Right lobe of liver (tissue), 4 donors: Measurements from ENCODE around the gene ALDH7A1.

Source experiments
- CTCF ChIP-seq, 4 donors: fragments of 200-600 bp in 3 of 4; fragments of 450-650 bp in 1 of 4; IDR thresholded peaks; one replicate each; pipeline versions ENCODE4 v1.5.1 to v1.8.0; 2016 to 2022; ENCODE audit warnings: antibody characterized with exemption in 4 of 4, mild to moderate bottlenecking in 2 of 4
- POLR2A ChIP-seq: fragments of 450-650 bp; IDR thresholded peaks from one replicate; pipeline ENCODE4 v1.6.1; 2017; ENCODE audit warnings: antibody characterized with exemption, mild to moderate bottlenecking
- donor health status: DM: no; HTN: no; CAD: no.
- donor health status: DM: no; HTN: no; CAD: no.
- donor health status: DM: no; HTN: yes; CAD: no.

GRCh38 chr5:126516852-126517251, 78.2 kb downstream of the ALDH7A1 start:
- TF ChIP-seq CTCF (IDR thresholded peaks at IDR 0.05) (no peak), POLR2A (no peak)
